HEK293 (cell line): ENCODE results near the gene ZC3H18.

Experiments
- CTCF ChIA-PET: fragments of 350-600 bp; formaldehyde crosslinking; extraction: SDS; loops from one replicate; lab custom pipeline; 2021; ENCODE audit warnings: antibody characterized with exemption; lab: Yijun Ruan, JAX
- POLR2A ChIA-PET: fragments of 300-600 bp; formaldehyde crosslinking; extraction: SDS; loops from one replicate; lab custom pipeline; 2020; ENCODE audit warnings: antibody characterized with exemption, inconsistent platforms; lab: Yijun Ruan, JAX
- H3K27ac ChIP-seq: fragments of 200-500 bp; sonication (Bioruptor generic); 2 replicates; pipeline ENCODE4 v1.5.1; 2014; ENCODE audit warnings: low read depth, low read length, control low read depth, inconsistent platforms; ENCODE audit errors: extremely low read depth
- H3K36me3 ChIP-seq, 2 experiments: fragments of 200-500 bp in 1 of 2; sonication (Bioruptor generic) in 1 of 2; 1 replicate in 1 of 2; 2 replicates in 1 of 2; pipeline ENCODE4 v1.5.1; 2014 to 2017; ENCODE audit warnings: inconsistent platforms in 2 of 2, low read length in 2 of 2; ENCODE audit not compliant: control insufficient read depth in 2 of 2, insufficient read depth in 1 of 2
- H3K4me1 ChIP-seq: fragments of 200-500 bp; sonication (Bioruptor generic); 2 replicates; pipeline ENCODE4 v1.5.1; 2014; ENCODE audit warnings: mild to moderate bottlenecking, low read length, inconsistent platforms; ENCODE audit not compliant: control insufficient read depth, insufficient read depth
- H3K4me3 ChIP-seq: 2 replicates; pipeline ENCODE4 v1.5.1; 2011; ENCODE audit warnings: low read depth, mild to moderate bottlenecking, control low read depth, low read length, moderate library complexity
- H3K9me3 ChIP-seq: fragments of 200-500 bp; sonication (Bioruptor generic); 2 replicates; pipeline ENCODE4 v1.5.1; 2014; ENCODE audit warnings: low read depth, low read length, inconsistent platforms; ENCODE audit not compliant: control insufficient read depth, insufficient read depth
- KLF1 ChIP-seq: fragments of 450-650 bp; formaldehyde crosslinking; IDR thresholded peaks from 2 replicates; pipeline ENCODE4 v1.5.1; 2016; ENCODE audit warnings: missing biosample characterization, missing genetic modification characterization
- TRIM28 ChIP-seq: IDR thresholded peaks from 2 replicates; pipeline ENCODE4 v1.6.1; 2011; ENCODE audit warnings: low read length, control low read depth, borderline replicate concordance
- ZNF350 ChIP-seq: fragments of 450-650 bp; formaldehyde crosslinking; IDR thresholded peaks from 2 replicates; pipeline ENCODE4 v1.5.0; 2017; ENCODE audit warnings: missing biosample characterization, mild to moderate bottlenecking, missing genetic modification characterization
- ZNF423 ChIP-seq: fragments of 450-650 bp; formaldehyde crosslinking; IDR thresholded peaks from 2 replicates; pipeline ENCODE4 v1.5.1; 2016; ENCODE audit warnings: missing biosample characterization, missing genetic modification characterization
- ZNF433 ChIP-seq: fragments of 450-650 bp; formaldehyde crosslinking; IDR thresholded peaks from 2 replicates; pipeline ENCODE4 v1.5.1; 2016; ENCODE audit warnings: missing biosample characterization, missing genetic modification characterization, low read depth
- ZNF449 ChIP-seq: fragments of 450-650 bp; formaldehyde crosslinking; IDR thresholded peaks from 2 replicates; pipeline ENCODE4 v1.5.1; 2017; ENCODE audit warnings: missing biosample characterization, mild to moderate bottlenecking, missing genetic modification characterization, moderate library complexity
- ZNF580 ChIP-seq: fragments of 450-650 bp; formaldehyde crosslinking; IDR thresholded peaks from 2 replicates; pipeline ENCODE4 v1.5.1; 2016; ENCODE audit warnings: missing biosample characterization, missing genetic modification characterization
- ZNF704 ChIP-seq: fragments of 450-650 bp; formaldehyde crosslinking; IDR thresholded peaks from 2 replicates; pipeline ENCODE4 v1.5.1; 2016; ENCODE audit warnings: missing biosample characterization, missing genetic modification characterization
- ZNF791 ChIP-seq: fragments of 450-650 bp; formaldehyde crosslinking; IDR thresholded peaks from 2 replicates; pipeline ENCODE4 v1.5.1; 2016; ENCODE audit warnings: missing biosample characterization, missing genetic modification characterization
- ZSCAN30 ChIP-seq: fragments of 450-650 bp; IDR thresholded peaks from 2 replicates; pipeline ENCODE4 v1.5.1; 2018; ENCODE audit warnings: missing biosample characterization, mild to moderate bottlenecking, missing genetic modification characterization, moderate library complexity

Gene ZC3H18

GRCh38 chr16:88634141-88634993, 64.2 kb downstream of the ZC3H18 start (continued):
- TF ChIP-seq TRIM28 (no peak), KLF1 (tag by site-specific recombination) (peak; percentile 95)

GRCh38 chr16:88634994-88635670, 64.9 kb downstream of the ZC3H18 start:
- ChIA-PET POLR2A (no interaction called here), CTCF (interaction anchor here (0.7 to 0.8 kb wide), 2 partner anchors 17 to 45 kb away, joined by 4 to 6 read pairs; no protein-coding TSS in a partner anchor)
- Histone ChIP-seq H3K36me3 (peaks cover 0 to 30% of the 10 kb centered on the region in 2 experiments; a peak in 1 of 3 replicates), H3K4me3 (peak overlapping the region; percentile 30), H3K4me1 (no peaks in the 10 kb centered on the region)
- TF ChIP-seq ZNF580 (tag by site-specific recombination) (0 out of 2 replicates have a peak, but pooled peaks have one; percentile 25), ZNF350 (tag by site-specific recombination) (no peak), ZNF449 (tag by site-specific recombination) (peak; percentile 65), ZSCAN30 (tag by site-specific recombination) (no peak)
- TF ChIP-seq, all 188 proteins: peak for 2
- H3K27ac ChIP-seq: no peak overlapping the region
- H3K9me3 ChIP-seq: no peaks in the 10 kb centered on the region

GRCh38 chr16:88635671-88636319, 65.6 kb downstream of the ZC3H18 start:
- Histone ChIP-seq H3K4me3 (no peak overlapping the region), H3K9me3 (no peaks in the 10 kb centered on the region), H3K4me1 (no peaks in the 10 kb centered on the region), H3K27ac (no peak overlapping the region), H3K36me3 (peaks cover 0 to 24% of the 10 kb centered on the region in 2 experiments; a peak in 1 of 3 replicates)
- ChIA-PET POLR2A (no interaction called here), CTCF (interaction anchor here (0.7 to 0.8 kb wide), 2 partner anchors 17 to 45 kb away, joined by 4 to 6 read pairs; no protein-coding TSS in a partner anchor)
- TF ChIP-seq ZNF449 (tag by site-specific recombination): no peak
- no peak for TF ChIP-seq ZNF423 (tag by site-specific recombination)
- TF ChIP-seq ZNF433 (tag by site-specific recombination): no peak
- TF ChIP-seq ZNF791 (tag by site-specific recombination): no peak
- no peak for TF ChIP-seq ZNF704
